Cortex of kidney (tissue), 1 donor: ENCODE measurements around the gene MCM8.
"Not testable (repeated sequence)": the region's sequence is repeated elsewhere in the genome, so short reads cannot be mapped to it uniquely, and the experiment has no call there.

Source experiments
- DNase-seq: peaks from one replicate; lab custom pipeline; 2025; lab: John Stamatoyannopoulos, UW

MCM8 gene

DNA sequence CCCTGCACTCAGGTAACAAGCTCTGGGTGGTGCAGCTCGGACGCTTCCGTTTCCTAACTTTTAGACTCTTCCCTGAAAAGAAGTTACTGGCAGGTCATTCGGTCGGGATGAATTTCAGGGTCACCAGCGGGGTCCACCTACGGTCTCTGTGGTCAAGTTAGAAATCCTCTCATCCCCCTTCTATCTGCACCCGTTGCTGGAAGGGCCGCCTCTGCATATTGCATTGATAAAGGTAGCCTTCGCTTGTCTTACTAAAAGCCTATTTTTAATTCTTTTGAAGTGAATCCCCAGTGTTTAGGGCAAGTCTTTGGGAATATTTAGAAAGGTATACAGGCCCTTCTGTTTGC is 56.1 kb downstream of the MCM8 start:
- no peak for DNase-seq

DNA sequence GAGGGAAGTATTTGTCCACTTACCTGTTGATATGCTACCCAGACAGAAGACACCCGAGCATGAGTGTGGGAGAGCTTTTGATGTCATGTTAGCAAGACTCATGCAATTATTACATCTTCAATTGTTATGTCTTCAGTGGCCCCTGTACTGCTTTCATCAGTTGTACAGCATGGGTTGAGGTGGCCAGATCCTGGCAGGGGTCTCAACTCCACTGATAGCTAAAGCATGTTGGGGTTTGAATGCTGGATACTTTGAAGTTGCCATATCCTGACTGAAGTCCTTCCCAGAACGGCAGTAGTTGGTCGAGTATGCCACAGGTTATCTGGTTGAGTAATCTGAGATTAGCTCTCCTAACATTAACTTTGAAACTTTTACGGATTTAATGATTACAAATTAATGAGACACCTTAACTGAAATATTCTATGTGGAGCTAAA is 56.7 kb downstream of the MCM8 start:
- DNase-seq: no peak

DNA sequence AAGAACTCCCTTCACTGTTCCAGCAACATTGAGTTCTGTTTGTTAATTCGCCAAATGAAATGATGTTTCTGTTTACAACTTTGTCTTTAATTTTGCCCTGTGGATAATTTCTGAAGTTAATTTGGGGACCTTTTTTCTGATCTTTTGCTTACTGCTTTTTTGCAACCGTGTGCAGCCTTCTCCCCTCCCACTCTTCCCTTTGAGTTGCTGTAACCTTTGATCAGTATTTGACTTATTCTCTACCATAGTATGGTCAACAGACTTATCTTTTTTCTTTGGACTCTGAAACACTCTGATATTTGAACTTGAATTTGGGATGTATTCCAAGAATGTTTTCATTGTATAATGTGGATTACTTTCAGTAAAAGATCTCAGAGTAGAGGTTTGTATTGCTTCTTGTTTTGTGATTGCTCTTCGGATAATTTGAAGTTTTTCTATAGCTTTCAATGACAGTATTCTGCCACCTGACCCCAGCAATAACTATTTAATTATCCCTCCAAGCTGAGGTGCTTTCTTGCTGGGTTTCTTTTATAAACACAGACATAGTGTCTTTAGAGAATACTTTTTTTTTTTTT is 57.2 kb downstream of the MCM8 start:
- no peak for DNase-seq

DNA sequence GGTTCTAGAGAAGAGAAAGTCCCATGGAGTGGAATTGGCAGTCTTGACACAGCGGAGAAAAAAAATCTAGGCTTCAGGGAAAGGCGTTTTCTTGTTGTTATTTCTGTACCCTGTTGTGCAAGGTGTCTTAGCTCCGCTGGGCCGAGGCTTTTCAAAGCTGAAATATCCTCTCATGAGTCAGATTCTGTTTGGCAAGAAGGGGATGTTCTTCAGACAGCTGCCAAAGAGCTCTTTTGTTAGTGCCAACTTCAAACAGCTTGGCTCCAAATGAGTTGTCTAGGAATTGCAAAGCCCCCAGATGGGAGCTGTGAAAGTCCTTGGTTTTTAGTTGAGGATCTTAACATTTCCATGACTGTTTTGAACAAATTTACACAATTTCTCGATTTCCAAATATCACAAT is 57.8 kb downstream of the MCM8 start:
- no peak for DNase-seq

DNA sequence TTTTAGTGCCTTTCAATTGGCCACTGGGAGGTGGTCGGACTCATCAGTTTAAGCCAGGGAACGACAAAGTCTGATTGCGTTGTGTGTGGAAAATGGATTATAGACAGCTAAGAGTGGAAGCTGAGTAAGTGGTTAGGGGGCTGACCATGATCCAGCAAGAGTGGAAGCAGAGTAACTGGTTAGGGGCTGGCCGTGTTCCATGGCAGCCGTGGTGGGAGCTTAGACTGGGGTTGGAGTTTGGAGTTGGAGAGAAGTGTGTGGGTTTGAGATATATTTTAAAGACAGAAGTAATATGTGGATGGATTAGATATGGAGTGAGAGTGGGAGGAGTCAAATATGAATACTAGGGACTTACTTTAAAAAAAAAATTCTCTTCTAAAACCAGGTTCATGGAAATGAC is 61.7 kb downstream of the MCM8 start:
- DNase-seq: no peak

DNA sequence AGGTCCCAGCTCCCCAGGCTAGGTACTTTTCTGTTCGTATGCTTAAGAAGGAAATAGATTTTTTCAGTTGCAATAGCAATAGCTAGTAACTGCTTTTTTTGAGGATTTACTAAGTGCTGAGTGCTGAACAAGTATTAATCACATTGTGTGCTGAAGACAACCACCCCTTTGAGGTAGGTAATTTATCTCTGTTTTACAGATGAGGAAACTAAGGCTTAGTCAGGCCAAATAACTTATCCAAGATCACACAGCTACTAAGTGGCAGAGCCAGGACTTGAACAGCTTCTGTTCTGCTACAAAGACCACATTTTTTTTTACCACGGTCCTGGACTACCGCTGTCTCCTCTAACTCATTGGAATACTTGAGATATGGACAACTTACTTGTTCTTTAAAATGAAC is 63.6 kb downstream of the MCM8 start:
- no peak for DNase-seq

DNA sequence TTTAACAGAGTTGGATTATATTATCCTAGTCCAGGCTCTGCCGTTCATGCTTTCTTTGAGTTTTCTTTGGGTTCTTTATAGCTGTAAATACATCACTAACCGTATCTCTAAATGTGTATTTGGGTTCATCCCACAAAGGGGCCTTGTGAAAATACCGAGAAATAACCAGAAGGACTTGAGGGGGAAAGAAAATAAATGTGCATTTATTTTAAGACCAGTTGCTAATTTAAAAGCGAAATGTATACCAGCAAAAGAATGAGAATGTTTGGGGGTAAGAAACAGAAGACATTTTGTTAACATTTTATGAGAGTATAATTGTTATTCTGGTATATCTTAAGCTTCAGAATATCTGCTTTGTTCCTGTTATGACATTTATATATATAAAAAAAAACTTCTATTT is 64.5 kb downstream of the MCM8 start:
- no peak for DNase-seq

DNA sequence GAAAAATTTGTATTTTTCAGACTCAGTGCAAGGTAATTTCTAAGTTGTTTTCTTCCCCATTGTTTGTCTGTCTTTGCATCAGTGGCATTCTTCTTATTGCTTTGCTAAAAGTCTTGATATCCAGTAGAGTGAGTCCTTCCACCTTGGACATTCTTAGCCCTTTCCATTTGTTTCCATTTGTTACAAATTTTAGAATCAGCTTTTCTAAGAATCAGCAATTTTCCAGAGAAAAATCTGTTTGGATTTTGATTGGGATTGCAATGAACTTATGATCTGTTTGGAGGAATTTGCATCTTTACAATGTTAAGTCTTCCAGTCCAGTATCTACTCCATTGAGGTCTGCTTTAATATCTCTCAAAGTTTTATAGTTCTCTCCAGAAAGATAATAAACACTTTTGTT is 67.0 kb downstream of the MCM8 start:
- DNase-seq: no peak

DNA sequence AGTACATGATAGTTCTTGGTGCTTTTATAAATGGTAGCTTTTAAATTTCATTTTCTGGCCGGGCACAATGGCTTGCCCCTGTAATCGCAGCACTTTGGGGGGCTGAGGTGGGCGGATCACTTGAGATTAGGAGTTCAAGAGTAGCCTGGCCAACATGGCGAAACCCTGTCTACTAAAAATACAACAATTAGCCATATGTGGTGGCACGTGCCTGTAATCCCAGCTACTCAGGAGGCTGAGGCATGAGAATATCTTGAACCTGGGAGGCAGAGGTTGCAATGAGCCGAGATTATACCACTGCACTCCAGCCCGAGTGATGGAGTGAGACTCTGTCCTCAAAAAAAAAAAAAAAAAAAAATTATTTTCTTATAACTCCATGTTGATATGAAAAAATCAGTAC is 67.4 kb downstream of the MCM8 start:
- DNase-seq: no peak

DNA sequence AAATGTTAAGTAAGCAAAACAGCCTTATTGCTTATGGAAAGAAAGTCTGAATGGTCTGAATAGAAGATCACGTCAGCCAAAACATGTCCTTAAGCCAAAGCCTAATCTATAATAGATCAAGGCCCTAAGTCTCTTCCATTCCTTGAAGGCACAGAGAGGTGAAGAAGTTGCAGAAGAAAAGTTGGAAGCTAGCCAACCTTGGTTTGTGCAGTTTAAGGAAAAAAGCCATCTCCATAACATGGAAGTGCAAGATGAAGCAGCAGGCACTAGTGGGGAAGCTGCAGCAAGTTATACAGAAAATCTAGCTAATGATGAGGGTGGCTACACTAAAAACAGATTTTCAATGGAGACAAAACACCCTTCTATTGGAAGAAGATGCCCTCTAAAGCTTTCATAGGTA is 74.3 kb downstream of the MCM8 start:
- DNase-seq: no peak

DNA sequence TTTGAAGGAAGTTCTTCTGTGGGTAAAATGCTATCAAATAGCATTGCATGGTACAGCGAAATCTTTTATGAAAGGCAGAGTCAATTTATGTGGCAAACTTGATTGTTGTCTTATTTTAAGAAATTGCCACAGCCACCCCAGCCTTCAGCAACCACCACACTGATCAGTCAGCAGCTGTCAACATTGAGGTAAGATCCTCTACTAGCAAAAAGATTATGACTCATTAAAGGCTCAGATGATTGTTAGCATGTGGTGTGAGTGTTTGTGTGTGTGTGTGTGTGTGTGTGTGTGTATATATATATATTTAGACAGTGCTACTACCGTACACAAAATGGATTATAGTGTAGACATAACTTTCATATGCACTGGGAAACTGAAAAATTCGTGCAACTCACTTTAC is 75.6 kb downstream of the MCM8 start:
- no peak for DNase-seq

DNA sequence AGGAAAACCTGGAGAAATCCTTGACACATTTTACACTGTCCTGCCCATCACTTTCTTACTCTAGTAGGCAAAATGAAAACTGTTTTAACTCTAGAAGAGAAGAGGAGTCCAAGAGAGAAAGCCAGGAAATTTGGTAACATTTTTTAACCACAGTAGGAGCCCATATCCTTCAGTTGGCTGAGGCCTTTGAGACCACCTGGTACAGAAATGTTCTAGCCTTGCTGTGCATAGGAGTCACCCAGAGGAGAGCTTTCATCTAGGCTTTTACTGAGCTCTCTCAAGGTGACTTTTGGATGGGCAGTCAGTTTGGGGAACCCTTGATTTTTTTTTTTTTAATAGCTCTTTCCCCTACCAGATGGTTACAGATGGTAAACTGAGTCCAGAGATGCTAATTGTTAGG is 78.4 kb downstream of the MCM8 start:
- DNase-seq: no peak

DNA sequence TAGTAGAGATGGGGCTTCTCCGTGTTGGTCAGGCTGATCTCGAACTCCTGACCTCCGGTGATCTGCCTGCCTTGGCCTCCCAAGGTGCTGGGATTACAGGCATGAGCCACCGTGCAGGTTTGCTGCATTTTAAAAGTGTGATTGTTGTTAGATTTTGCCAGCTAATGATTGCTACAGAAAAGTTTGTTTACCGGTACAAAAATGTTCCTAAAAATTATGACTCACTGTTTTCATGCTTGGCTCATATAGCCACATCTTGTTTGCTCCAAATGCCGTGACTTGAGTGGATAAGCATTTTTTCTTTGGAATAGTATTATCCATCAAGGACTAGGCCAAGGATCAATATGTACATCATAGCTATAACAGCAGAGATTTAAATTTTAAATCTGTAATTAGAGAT is 79.1 kb downstream of the MCM8 start:
- no peak for DNase-seq

DNA sequence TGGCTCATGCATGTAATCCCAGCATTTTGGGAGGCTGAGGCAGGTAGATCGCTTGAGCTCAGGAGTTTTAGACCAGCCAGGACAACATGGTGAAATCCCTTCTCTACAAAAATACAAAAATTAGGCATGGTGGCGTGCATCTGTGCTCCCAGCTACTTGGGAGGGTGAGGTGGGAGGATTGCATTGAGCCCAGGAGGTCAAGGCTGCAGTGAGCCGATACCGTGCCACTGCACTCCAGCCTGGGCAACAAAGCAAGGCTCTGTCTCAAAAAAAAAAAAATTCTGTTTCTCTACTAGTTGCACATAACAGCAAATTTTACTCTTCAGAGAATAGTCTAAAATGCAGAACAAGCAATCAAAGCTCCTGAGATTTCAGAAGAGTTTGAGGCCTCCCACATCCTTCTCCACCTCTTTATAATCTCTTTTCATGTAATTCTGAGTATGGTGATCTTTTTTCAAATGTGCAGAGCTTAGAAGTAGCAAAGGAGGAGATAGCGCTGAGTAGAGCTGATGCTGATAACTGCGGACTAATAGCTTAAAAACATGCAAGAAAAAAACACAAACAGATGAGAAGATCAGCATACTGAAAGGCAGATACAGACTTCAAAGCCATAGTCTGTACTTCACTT is 80.1 kb downstream of the MCM8 start:
- no peak for DNase-seq

DNA sequence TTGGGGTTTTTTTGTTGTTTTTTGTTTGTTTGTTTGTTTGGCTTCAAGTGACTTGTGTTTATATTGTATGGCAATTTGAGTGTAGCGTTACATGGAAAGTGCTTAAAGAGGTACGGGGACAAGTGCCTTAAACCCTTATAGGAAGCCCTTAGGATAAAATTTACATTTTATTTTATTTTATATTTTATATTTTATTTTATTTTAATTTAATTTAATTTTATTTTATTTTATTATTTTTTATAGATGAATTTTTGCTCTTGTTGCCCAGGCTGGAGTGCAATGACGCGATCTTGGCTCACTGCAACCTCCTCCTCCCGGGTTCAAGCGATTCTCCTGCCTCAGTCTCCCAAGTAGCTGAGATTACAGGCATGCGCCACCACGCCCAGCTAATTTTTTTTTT is 82.5 kb downstream of the MCM8 start:
- not testable (repeated sequence) for DNase-seq

DNA sequence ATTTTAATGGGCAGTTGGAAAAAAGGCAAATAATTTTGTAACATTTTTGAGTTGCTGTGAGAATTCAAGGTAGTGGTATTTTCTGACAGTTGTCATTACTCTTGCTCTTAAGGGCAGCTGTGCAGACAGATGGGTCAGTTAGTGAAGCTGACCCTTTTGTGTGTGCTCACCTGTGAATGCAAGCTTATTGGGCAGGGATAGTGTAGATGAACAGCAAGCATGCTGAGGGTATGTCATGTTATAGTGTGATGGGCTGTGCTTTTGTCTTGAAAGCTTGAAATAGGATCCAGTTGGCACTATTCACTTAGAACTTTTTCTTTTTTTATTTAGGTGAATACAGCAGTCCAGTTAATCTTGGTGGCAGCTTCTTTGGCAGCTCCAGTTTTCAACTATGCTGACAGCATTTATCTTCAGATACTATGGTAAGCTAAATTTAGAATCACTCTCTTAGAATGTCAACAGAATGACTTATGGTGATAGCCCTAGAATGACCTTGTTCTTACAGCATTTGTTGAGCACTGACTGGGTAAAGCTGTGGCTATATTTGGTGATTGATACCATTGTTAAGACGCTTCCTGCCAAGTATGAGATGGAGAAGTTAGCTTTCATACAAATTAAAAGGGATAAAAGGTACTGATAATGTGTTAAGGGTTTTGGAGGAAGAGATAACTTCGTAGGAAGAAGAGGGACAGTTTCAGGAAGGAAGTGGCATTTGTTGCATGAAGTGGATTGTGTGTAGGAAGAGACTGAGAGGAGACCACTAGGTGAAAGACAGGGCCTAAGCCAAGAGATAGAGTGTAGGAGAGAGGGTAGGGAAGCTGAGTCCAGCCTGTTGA is 83.9 kb downstream of the MCM8 start:
- DNase-seq: no peak

DNA sequence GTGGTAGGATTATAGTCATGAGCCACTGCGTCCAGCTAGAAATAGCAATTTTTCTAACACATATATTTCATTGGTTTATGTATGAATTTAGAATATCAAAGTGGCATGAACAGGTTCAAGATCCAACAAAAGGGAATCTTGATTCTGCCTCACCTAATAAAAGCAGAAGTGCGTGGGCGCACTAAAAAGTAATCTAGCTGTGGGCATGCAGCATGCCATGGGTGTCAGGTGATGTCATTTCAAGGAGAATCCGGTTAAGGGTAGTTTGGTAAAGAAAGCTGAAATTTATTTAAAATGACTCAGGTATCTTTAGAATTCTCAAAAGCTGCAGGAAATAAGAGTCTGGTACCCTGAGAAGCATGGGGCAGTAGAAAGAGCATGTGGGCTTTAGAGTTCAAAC is 85.8 kb downstream of the MCM8 start:
- no peak for DNase-seq

DNA sequence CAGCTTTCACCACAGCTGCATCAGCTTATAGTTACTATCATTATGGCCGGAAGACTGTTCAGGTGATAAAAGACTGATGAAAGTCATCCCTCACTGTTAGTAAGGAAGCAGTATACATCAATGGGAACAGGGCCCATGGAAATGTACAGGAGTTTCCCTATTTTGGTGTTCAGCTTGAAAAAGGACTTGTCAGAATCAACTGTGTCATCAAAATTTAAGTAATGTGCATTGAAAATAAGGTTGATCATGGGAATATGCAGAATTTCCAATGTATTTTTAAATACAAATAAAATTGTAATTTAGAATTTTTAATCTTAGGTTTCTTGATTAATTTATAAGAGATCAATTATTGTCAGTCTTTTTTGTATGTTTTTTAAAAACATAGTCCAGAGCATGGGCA is 86.6 kb downstream of the MCM8 start:
- DNase-seq: no peak

DNA sequence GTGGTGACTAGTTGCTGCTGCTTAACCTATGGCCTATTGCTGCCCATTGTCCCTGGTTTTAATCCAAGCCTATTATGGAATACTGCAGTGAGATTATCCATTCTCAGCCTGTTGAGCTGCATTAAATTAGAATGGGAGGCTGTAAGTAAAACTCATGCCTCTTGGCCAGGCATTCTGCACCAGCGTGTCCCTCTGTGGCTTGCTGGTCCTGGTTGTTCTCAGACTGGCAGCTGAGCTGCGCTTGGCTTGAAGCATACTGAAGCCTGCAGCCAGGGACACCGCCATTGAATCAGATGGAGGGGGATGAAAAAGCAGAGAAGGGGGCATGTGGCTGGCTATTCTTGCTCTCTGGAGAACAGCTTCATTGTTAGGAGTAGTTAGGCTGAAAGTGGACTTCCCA is 87.8 kb downstream of the MCM8 start:
- DNase-seq: no peak

DNA sequence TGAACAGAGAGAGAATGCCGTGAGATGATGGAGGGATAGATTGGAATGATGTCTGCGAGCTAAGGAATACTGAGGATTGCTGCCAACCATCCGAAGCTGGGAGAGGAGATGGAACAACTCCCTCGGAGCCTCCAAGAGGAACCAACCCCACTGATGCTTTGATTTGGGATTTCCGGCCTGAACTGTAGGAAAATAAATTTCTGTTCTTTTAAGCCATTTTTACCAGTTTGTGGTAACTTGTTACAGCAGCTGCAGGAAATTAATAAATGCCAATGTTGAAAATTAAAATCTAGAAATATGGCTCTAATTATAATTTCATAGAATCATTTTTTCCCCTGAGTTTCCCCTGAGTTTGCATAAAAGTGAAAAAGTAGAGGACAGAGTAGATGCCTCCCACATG is 89.3 kb downstream of the MCM8 start:
- no peak for DNase-seq

DNA sequence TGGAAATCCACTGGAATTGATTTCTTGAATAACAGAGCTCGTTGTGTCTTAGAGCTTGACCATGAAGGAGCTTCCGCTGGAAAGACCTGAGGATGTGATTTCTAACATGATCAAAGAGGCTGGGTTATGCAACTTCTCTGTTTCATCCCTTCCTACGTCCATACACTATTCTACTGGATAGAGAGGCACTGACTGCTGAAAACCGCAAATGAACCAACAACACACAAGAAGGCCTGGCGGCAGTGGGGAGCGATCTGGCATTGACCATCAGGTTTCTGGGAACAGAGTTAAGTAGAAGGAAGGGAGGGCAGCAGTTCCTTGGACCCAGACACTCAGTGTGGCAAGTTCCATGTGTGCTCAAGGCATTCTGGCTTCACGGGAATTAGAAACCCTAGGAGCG is 90.1 kb downstream of the MCM8 start:
- DNase-seq: no peak

DNA sequence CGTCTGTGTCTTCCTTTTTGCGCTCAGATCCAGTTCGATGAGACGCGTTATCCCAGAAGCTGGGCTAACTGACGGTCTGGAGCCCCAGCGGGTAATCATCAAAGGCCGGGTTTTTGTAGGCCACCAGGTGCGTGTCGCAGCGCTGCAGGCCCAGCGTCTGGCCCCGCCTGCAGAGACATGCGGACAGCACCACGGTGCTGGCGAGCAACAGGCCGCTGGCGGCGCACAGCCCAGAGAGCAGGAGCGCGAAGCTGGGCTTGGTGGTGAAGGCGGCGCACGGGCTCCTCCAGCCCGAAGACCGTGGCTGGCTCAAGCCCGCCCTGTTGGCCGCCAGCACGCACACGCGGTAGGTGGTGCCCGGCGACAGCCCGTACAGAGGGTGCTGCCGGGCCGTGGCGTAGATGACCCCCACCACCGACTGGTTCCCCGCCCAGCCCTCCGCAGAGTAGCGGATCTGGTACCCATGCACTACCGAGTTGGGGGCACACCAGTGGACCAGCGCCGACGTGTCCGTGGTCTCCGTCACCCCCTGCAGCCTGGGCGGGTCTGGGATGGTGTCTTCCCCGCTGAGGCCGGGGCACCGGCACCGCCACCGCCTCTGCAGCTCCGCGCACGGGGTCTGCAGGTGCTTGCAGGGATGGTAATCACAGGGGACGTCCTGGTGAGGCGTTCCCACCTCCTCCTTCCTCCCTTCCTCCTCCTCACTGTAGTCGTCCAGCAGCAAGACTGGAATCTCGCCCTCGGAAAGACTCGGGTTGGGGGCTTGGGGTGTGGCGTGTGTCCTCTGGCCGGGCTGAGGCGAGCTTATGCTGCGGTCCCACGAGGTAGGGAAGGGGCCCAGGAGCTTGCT is 90.7 kb downstream of the MCM8 start:
- DNase-seq: no peak

DNA sequence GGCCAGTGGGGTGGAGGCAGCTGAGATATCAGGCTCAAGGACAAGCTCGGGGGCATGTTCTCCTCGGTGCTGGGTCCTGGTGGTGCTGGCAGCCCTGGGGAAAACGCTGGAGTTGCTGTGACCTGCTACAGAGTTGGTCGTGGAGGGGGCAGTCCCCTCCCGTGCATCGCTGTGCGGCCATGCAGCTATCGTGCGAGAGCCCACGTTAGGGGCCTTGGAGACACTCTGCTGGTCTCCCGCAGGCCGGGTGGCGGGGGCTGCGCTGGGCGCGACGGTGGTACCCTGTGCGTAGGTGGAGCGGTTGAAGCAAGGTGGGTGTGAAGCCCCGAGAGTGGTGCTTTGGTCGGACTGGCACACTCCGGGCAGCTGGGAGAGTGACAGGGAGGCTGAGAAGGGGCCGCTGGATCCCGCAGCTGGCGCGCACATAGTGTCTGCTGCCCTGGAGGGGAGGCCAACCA is 91.4 kb downstream of the MCM8 start:
- no peak for DNase-seq
